Mammary epithelial cell (primary cell): Measurements from ENCODE around the gene KLHL1.

ENCODE experiments used
- EZH2 ChIP-seq: IDR thresholded peaks from 2 replicates; pipeline ENCODE4 v1.6.1; 2012; ENCODE audit warnings: low read length, inconsistent platforms, borderline replicate concordance
- TF ChIP-seq, protein P1 (sequence below), 2 donors: IDR thresholded peaks in 1 of 2; conservative IDR thresholded peaks in 1 of 2; 2 replicates each; pipeline ENCODE4 v1.5.1; 2011 to 2012; ENCODE audit warnings: inconsistent platforms in 2 of 2, low read length in 2 of 2, mild to moderate bottlenecking in 2 of 2, control low read depth in 1 of 2, low read depth in 1 of 2; ENCODE audit not compliant: insufficient read depth in 1 of 2; ENCODE audit errors: extremely low read depth in 1 of 2

DNA sequence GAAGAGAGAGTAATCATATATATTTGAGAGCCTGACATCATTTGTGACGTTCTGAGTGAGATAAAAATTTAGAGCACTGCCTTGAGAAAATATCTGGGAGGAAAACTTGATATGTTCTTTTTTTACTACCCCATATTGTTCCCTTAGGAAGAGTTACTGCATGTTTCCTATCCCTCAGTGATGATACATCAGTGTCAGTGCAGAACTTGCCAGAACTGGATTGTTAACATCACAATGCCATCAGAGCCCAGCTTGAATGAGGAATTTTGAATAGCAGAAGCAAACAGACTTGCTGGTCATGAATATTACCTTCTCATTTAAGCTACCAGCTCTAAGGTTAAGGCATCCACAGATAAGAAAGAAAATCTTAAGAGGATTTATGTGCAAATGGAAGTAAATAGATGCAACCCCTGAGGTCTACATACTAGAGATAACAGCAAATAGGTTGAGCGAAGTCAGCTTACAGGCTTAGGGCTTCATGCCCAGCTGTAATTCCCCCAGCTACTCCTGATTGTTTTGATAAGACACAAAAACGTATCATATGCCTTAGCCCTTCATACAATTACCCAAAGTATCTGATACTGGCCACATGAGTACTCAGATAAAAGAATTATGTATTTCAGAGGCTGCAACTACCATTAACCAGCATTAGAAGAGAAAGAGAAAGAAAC lies 314.3 kb downstream of the KLHL1 start:
- no peak for TF ChIP-seq EZH2
- TF ChIP-seq, protein P1, sequence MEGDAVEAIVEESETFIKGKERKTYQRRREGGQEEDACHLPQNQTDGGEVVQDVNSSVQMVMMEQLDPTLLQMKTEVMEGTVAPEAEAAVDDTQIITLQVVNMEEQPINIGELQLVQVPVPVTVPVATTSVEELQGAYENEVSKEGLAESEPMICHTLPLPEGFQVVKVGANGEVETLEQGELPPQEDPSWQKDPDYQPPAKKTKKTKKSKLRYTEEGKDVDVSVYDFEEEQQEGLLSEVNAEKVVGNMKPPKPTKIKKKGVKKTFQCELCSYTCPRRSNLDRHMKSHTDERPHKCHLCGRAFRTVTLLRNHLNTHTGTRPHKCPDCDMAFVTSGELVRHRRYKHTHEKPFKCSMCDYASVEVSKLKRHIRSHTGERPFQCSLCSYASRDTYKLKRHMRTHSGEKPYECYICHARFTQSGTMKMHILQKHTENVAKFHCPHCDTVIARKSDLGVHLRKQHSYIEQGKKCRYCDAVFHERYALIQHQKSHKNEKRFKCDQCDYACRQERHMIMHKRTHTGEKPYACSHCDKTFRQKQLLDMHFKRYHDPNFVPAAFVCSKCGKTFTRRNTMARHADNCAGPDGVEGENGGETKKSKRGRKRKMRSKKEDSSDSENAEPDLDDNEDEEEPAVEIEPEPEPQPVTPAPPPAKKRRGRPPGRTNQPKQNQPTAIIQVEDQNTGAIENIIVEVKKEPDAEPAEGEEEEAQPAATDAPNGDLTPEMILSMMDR (conservative IDR thresholded peaks at IDR 0.05 in 1 of 2, IDR thresholded peaks at IDR 0.05 in 1 of 2; ENCODE audit: extremely low read depth in 1 of 2, insufficient read depth in 1 of 2, low read depth in 1 of 2, low read length in 2 of 2), result no peak
